Activated T-cell treated with anti-CD3 and anti-CD28 coated beads for 1 hour (primary cell): Measurements from ENCODE around the gene TMEM59L.
A peak's percentile ranks its signal among the peaks of the same experiment; 100 is the strongest.

Experiments used
- DNase-seq: peaks from one replicate; pipeline ENCODE4 v3.0.0-alpha.2; 2020; ENCODE audit warnings: low read depth

The TMEM59L gene

GRCh38 chr19:18608805-18609716 lies 3.6 kb upstream of the TMEM59L start:
- no peak for DNase-seq

GRCh38 chr19:18609717-18610051 lies 3.0 kb upstream of the TMEM59L start:
- DNase-seq = no peak

GRCh38 chr19:18610245-18610555 lies 2.5 kb upstream of the TMEM59L start:
- DNase-seq = no peak

GRCh38 chr19:18610556-18611326 lies 1.9 kb upstream of the TMEM59L start:
- DNase-seq = no peak

GRCh38 chr19:18611327-18612050 lies 1.2 kb upstream of the TMEM59L start:
- DNase-seq = no peak

GRCh38 chr19:18612051-18612771 lies 459 bp upstream of the TMEM59L start:
- DNase-seq = no peak

GRCh38 chr19:18613589-18614234 lies 1.0 kb downstream of the TMEM59L start:
- no peak for DNase-seq

GRCh38 chr19:18616023-18616422 lies 3.4 kb downstream of the TMEM59L start:
- no peak for DNase-seq

GRCh38 chr19:18617562-18617961 lies 4.9 kb downstream of the TMEM59L start:
- DNase-seq = no peak

- no peak for DNase-seq
Observed at GRCh38 chr19:18618236-18618635, 5.6 kb downstream of the TMEM59L start.

- DNase-seq = no peak
Observed at GRCh38 chr19:18620311-18620710, 7.6 kb downstream of the TMEM59L start.

GRCh38 chr19:18620902-18621301 lies 8.2 kb downstream of the TMEM59L start:
- no peak for DNase-seq

- DNase-seq = no peak
Observed at GRCh38 chr19:18626906-18627305, 14.2 kb downstream of the TMEM59L start.

- no peak for DNase-seq
Observed at GRCh38 chr19:18629166-18630088, 16.8 kb downstream of the TMEM59L start.

- no peak for DNase-seq
Observed at GRCh38 chr19:18633321-18633720, 20.7 kb downstream of the TMEM59L start.

- DNase-seq = no peak
Observed at GRCh38 chr19:18634612-18635297, 22.1 kb downstream of the TMEM59L start.

GRCh38 chr19:18635831-18636182 lies 23.1 kb downstream of the TMEM59L start:
- DNase-seq = no peak

- peak; percentile 100 for DNase-seq
Observed at GRCh38 chr19:18636183-18636968, 23.7 kb downstream of the TMEM59L start.

GRCh38 chr19:18636969-18637629 lies 24.4 kb downstream of the TMEM59L start, which contains the start of gene KLHL26:
TSS of gene KLHL26 (plus strand) at chr19:18637028. CDS start at chr19:18637055, 27 bp downstream.
- no peak for DNase-seq
